ENCODE data around the gene LTA4H. TPM values are rescaled to one million over a fixed set of nuclear protein-coding genes. Genes with fewer than 3 reads are reported as not detected.

Gene LTA4H
- total RNA-seq, 4 donors from 2014 or later = 41.4 to 50.2 (median 44.7) TPM

GRCh38 chr12:95988506-95989275 is 46.7 kb downstream of the LTA4H start:
- TF ChIP-seq CTCF (IDR thresholded peaks at IDR 0.05) (no peak), EP300 (IDR thresholded peaks at IDR 0.05) (no peak), POLR2A (IDR thresholded peaks at IDR 0.05) (no peak)
- H3K36me3 ChIP-seq = no peaks in the 10 kb centered on the region
- no peaks in the 10 kb centered on the region for H3K27me3 ChIP-seq
- DNase-seq (ENCODE audit: low spot score in 2 of 2) = no peak
- no peaks in the 10 kb centered on the region for H3K9me3 ChIP-seq
- no peaks in the 10 kb centered on the region for H3K4me1 ChIP-seq
- WGBS, 2 donors = 78 to 81% methylated on average over 11 of the region's 11 CpGs
- no peak overlapping the region for H3K4me3 ChIP-seq
- H3K27ac ChIP-seq = no peak overlapping the region

- DNase-seq (ENCODE audit: low spot score in 2 of 2) = no peak
- no peak for TF ChIP-seq EP300 (IDR thresholded peaks at IDR 0.05)
- H3K27ac ChIP-seq = no peak overlapping the region
Observed at GRCh38 chr12:95986635-95987570, 48.5 kb downstream of the LTA4H start.

GRCh38 chr12:95984682-95985081 is 50.7 kb downstream of the LTA4H start:
- WGBS, 2 donors = 95 to 100% methylated on average over 1 of the region's 1 CpG
- no peaks in the 10 kb centered on the region for H3K4me1 ChIP-seq
- H3K27me3 ChIP-seq = no peaks in the 10 kb centered on the region
- H3K36me3 ChIP-seq = no peaks in the 10 kb centered on the region
- H3K27ac ChIP-seq = no peak overlapping the region
- TF ChIP-seq EP300 (IDR thresholded peaks at IDR 0.05) (no peak), POLR2A (IDR thresholded peaks at IDR 0.05) (no peak), CTCF (IDR thresholded peaks at IDR 0.05) (no peak)
- no peak overlapping the region for H3K4me3 ChIP-seq
- DNase-seq (ENCODE audit: low spot score in 2 of 2) = no peak
- no peaks in the 10 kb centered on the region for H3K9me3 ChIP-seq

More at GRCh38 chr12:95986635-95987570, 48.5 kb downstream of the LTA4H start:
- no peaks in the 10 kb centered on the region for H3K4me1 ChIP-seq
- no peaks in the 10 kb centered on the region for H3K27me3 ChIP-seq
- 61 to 65% methylated on average over 14 of the region's 14 CpGs for WGBS, 2 donors
- no peaks in the 10 kb centered on the region for H3K9me3 ChIP-seq
- no peak overlapping the region for H3K4me3 ChIP-seq
- no peaks in the 10 kb centered on the region for H3K36me3 ChIP-seq

GRCh38 chr12:95982602-95983001 is 52.8 kb downstream of the LTA4H start:
- Histone ChIP-seq H3K4me1 (no peaks in the 10 kb centered on the region), H3K9me3 (no peaks in the 10 kb centered on the region), H3K4me3 (no peak overlapping the region), H3K27ac (no peak overlapping the region), H3K36me3 (no peaks in the 10 kb centered on the region), H3K27me3 (no peaks in the 10 kb centered on the region)
- 65 to 68% methylated on average over 1 of the region's 1 CpG for WGBS, 2 donors
- no peak for DNase-seq (ENCODE audit: low spot score in 2 of 2)
- no peak for TF ChIP-seq EP300 (IDR thresholded peaks at IDR 0.05)
- TF ChIP-seq CTCF (IDR thresholded peaks at IDR 0.05) = no peak
- TF ChIP-seq POLR2A (IDR thresholded peaks at IDR 0.05) = no peak

GRCh38 chr12:95980437-95980836 is 55.0 kb downstream of the LTA4H start:
- no peak for TF ChIP-seq POLR2A (IDR thresholded peaks at IDR 0.05)
- no peak for TF ChIP-seq CTCF (IDR thresholded peaks at IDR 0.05)
- no peak for TF ChIP-seq EP300 (IDR thresholded peaks at IDR 0.05)
- Histone ChIP-seq H3K9me3 (no peaks in the 10 kb centered on the region), H3K27ac (no peak overlapping the region), H3K36me3 (no peaks in the 10 kb centered on the region), H3K4me3 (no peak overlapping the region), H3K27me3 (no peaks in the 10 kb centered on the region), H3K4me1 (no peaks in the 10 kb centered on the region)
- no peak for DNase-seq (ENCODE audit: low spot score in 2 of 2)
- WGBS, 2 donors = 89 to 92% methylated on average over 5 of the region's 5 CpGs

Data from tibial nerve (tissue), 4 donors.